Measurements from ENCODE around the gene GABRR1. TPM values are rescaled to one million over a fixed set of nuclear protein-coding genes. Genes with fewer than 3 reads are reported as not detected.
A peak's percentile ranks its signal among the peaks of the same experiment; 100 is the strongest.

GABRR1 gene
- total RNA-seq, 2 experiments from 2014 or later, result not detected

DNA sequence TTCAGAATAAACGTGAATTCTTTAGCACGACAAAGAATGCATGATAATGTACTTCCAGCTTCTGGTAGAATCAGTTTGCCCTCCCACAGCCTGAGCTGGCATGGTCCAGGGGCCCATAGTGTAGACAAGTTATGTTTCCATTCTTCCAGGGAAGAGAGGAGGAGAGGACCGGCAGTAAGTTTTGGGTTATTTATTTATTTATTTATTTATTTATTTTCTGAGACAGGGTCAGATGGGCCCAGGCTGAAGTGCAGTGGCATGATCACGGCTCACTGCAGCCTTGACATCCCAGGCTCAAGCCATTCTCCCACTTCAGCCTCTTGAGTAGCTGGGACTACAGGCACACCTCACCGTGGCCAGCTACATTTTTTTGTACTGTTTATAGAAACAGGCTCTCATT lies 4.7 kb downstream of the GABRR1 start:
- ChIA-PET POLR2A (no interaction called here), CTCF (no interaction called here)
- H3K9me3 Mint-ChIP-seq, result no peaks in the 10 kb centered on the region
- ATAC-seq (no peak), DNase-seq (no peak)
- intact Hi-C loops (cut with micrococcal nuclease), result no loop called here
- no peak overlapping the region for H3K27ac Mint-ChIP-seq
- no peak overlapping the region for H3K4me3 Mint-ChIP-seq
- TF ChIP-seq, protein P1, sequence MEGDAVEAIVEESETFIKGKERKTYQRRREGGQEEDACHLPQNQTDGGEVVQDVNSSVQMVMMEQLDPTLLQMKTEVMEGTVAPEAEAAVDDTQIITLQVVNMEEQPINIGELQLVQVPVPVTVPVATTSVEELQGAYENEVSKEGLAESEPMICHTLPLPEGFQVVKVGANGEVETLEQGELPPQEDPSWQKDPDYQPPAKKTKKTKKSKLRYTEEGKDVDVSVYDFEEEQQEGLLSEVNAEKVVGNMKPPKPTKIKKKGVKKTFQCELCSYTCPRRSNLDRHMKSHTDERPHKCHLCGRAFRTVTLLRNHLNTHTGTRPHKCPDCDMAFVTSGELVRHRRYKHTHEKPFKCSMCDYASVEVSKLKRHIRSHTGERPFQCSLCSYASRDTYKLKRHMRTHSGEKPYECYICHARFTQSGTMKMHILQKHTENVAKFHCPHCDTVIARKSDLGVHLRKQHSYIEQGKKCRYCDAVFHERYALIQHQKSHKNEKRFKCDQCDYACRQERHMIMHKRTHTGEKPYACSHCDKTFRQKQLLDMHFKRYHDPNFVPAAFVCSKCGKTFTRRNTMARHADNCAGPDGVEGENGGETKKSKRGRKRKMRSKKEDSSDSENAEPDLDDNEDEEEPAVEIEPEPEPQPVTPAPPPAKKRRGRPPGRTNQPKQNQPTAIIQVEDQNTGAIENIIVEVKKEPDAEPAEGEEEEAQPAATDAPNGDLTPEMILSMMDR (IDR thresholded peaks at IDR 0.05), result no peak
- no peaks in the 10 kb centered on the region for H3K4me1 Mint-ChIP-seq (ENCODE audit: low read depth)
- H3K27me3 Mint-ChIP-seq, result no peaks in the 10 kb centered on the region
- no peaks in the 10 kb centered on the region for H3K36me3 Mint-ChIP-seq (ENCODE audit: low read depth)

DNA sequence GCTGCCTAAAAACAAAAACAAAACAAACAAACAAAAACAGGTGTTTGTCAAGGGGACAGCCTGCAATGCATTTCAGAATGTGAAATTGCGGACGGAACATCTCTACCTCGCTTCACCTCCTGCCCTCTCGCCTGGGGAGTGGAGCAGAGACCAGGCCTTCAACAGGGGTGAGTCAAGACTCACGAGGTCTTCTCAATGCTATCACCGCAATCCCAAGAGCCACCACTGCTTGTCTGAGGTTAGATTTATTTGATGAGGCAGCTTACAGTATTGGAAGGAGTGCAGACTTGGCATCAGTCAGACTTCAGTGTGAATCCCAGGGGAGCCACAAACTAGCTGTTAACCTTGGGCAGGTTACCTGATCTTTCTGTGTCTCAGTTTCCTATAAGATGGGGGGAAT lies 7.7 kb downstream of the GABRR1 start:
- H3K4me3 Mint-ChIP-seq, result no peak overlapping the region
- H3K9me3 Mint-ChIP-seq, result no peaks in the 10 kb centered on the region
- peak; percentile 8 for DNase-seq
- ChIA-PET CTCF (interaction anchor here (0.7 kb wide), 1 partner anchor 51 kb away, joined by 3 read pairs; no protein-coding TSS in a partner anchor), POLR2A (interaction anchor here (0.7 kb wide), 1 partner anchor 277 kb away, joined by 3 read pairs; no protein-coding TSS in a partner anchor)
- no peak for ATAC-seq
- no peaks in the 10 kb centered on the region for H3K27me3 Mint-ChIP-seq
- no peak overlapping the region for H3K27ac Mint-ChIP-seq
- intact Hi-C loops (cut with micrococcal nuclease), result no loop called here
- no peaks in the 10 kb centered on the region for H3K36me3 Mint-ChIP-seq (ENCODE audit: low read depth)
- H3K4me1 Mint-ChIP-seq (ENCODE audit: low read depth), result no peaks in the 10 kb centered on the region
- TF ChIP-seq, protein P1 (IDR thresholded peaks at IDR 0.05), result no peak

DNA sequence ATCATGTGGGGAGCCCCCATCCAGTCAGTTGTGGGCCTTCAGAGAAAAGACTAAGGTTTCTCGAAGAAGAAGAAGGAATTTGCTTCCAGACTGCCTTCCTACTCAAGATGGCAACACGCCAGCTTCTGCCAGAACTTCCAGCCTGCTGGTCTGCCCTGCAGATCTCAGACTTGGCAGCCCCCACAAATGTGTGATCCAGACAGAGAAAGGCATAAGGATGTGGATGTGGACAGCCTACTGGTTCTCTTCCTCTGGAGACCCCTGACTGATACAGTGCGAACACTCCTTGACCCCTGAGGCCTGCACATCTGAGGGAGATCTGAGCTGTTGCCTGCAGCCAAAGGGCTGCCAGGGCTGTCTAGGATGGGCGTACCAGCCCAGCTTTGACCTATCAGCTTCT lies 8.6 kb downstream of the GABRR1 start:
- no peaks in the 10 kb centered on the region for H3K9me3 Mint-ChIP-seq
- H3K27me3 Mint-ChIP-seq, result no peaks in the 10 kb centered on the region
- H3K4me3 Mint-ChIP-seq, result no peak overlapping the region
- DNase-seq (no peak), ATAC-seq (no peak)
- ChIA-PET CTCF (no interaction called here), POLR2A (no interaction called here)
- no peak overlapping the region for H3K27ac Mint-ChIP-seq
- no peaks in the 10 kb centered on the region for H3K4me1 Mint-ChIP-seq (ENCODE audit: low read depth)
- TF ChIP-seq, protein P1 (IDR thresholded peaks at IDR 0.05), result no peak
- H3K36me3 Mint-ChIP-seq (ENCODE audit: low read depth), result no peaks in the 10 kb centered on the region
- intact Hi-C loops (cut with micrococcal nuclease), result no loop called here

- TF ChIP-seq, protein P1 (IDR thresholded peaks at IDR 0.05), result no peak
- CTCF ChIA-PET, result no interaction called here
- Mint-ChIP-seq H3K27ac (no peak overlapping the region), H3K4me3 (no peak overlapping the region), H3K4me1 (ENCODE audit: low read depth) (no peaks in the 10 kb centered on the region), H3K9me3 (no peaks in the 10 kb centered on the region), H3K36me3 (ENCODE audit: low read depth) (no peaks in the 10 kb centered on the region), H3K27me3 (no peaks in the 10 kb centered on the region)
- POLR2A ChIA-PET, result no interaction called here
- no peak for DNase-seq
- no peak for ATAC-seq
- intact Hi-C loops (cut with micrococcal nuclease), result no loop called here
These were observed 11.3 kb downstream of the GABRR1 start for GRCh38 chr6:89205819-89206218.

DNA sequence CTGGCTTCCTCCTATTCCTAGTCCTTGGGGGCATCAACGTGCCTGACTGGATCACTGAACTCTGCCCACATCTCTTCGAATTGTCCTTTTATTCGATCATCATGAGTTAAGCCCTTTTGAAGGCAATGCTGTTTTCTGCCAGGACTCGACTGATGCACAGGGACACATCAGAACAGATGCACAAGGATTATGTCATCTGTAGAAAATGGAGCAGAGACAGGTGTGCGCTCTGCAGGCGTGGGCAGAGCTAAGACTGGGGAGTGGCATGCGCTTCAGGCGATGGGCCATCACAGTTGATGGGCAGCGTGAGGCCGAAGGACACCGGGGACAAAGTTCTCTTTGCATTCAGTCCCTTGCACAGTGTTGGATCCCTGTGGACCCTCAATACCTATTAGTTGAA lies 13.1 kb downstream of the GABRR1 start:
- no peaks in the 10 kb centered on the region for H3K36me3 Mint-ChIP-seq (ENCODE audit: low read depth)
- intact Hi-C loops (cut with micrococcal nuclease), result no loop called here
- no peak for DNase-seq
- H3K27me3 Mint-ChIP-seq, result no peaks in the 10 kb centered on the region
- H3K4me3 Mint-ChIP-seq, result no peak overlapping the region
- TF ChIP-seq, protein P1 (IDR thresholded peaks at IDR 0.05), result no peak
- no peak for ATAC-seq
- no peaks in the 10 kb centered on the region for H3K4me1 Mint-ChIP-seq (ENCODE audit: low read depth)
- H3K27ac Mint-ChIP-seq, result no peak overlapping the region
- ChIA-PET CTCF (no interaction called here), POLR2A (no interaction called here)
- H3K9me3 Mint-ChIP-seq, result no peaks in the 10 kb centered on the region

Data from activated CD8-positive, alpha-beta T cell treated with anti-CD3 and anti-CD28 coated beads for 36 hours (primary cell).